NT2/D1 (cell line): ENCODE measurements around the gene TNFSF15.

Experiments
- SUZ12 ChIP-seq: IDR thresholded peaks from 2 replicates; pipeline ENCODE4 v1.6.1; 2011; ENCODE audit not compliant: insufficient read length, insufficient read depth; ENCODE audit errors: extremely low read depth
- YY1 ChIP-seq: IDR thresholded peaks from 2 replicates; pipeline ENCODE4 v1.6.1; 2011; ENCODE audit not compliant: insufficient read length, insufficient read depth

GRCh38 chr9:114823441-114823840 lies 17.6 kb upstream of the TNFSF15 start:
- TF ChIP-seq YY1 (no peak), SUZ12 (no peak)
